HG03103 (cell line): ENCODE data around the gene RNF112.
"Not testable (repeated sequence)": the region's sequence is repeated elsewhere in the genome, so short reads cannot be mapped to it uniquely, and the experiment has no call there.

Experiments
- ATAC-seq: cut with Tn5 transposase; IDR thresholded peaks from one replicate; pipeline ENCODE4 v1.9.1; 2021; ENCODE audit warnings: low read depth; ENCODE audit not compliant: unreplicated experiment

Gene RNF112

GRCh38 chr17:19445105-19445504 is 34.1 kb downstream of the RNF112 start:
- no peak for ATAC-seq

GRCh38 chr17:19446577-19446976 is 35.5 kb downstream of the RNF112 start:
- not testable (repeated sequence) for ATAC-seq

- ATAC-seq: no peak
Measured at GRCh38 chr17:19447085-19447583, 36.1 kb downstream of the RNF112 start.

GRCh38 chr17:19448341-19449268 is 37.6 kb downstream of the RNF112 start:
- no peak for ATAC-seq

- ATAC-seq: no peak
Measured at GRCh38 chr17:19449656-19450055, 38.6 kb downstream of the RNF112 start.

GRCh38 chr17:19453296-19453695 is 42.3 kb downstream of the RNF112 start:
- ATAC-seq: no peak

- no peak for ATAC-seq
Measured at GRCh38 chr17:19454074-19454473, 43.0 kb downstream of the RNF112 start.

- no peak for ATAC-seq
Measured at GRCh38 chr17:19456016-19456927, 45.2 kb downstream of the RNF112 start.

GRCh38 chr17:19457046-19457445 is 46.0 kb downstream of the RNF112 start:
- no peak for ATAC-seq

- no peak for ATAC-seq
Measured at GRCh38 chr17:19457830-19458271, 46.8 kb downstream of the RNF112 start.

GRCh38 chr17:19458481-19458880 is 47.4 kb downstream of the RNF112 start:
- ATAC-seq: not testable (repeated sequence)

- not testable (repeated sequence) for ATAC-seq
Measured at GRCh38 chr17:19459018-19459655, 48.1 kb downstream of the RNF112 start.

- ATAC-seq: no peak
Measured at GRCh38 chr17:19460700-19461099, 49.7 kb downstream of the RNF112 start.

GRCh38 chr17:19461116-19461515 is 50.1 kb downstream of the RNF112 start:
- ATAC-seq: no peak

GRCh38 chr17:19461681-19462080 is 50.6 kb downstream of the RNF112 start:
- ATAC-seq: no peak

GRCh38 chr17:19462456-19463035 is 51.5 kb downstream of the RNF112 start:
- ATAC-seq: not testable (repeated sequence)

GRCh38 chr17:19464031-19465026 is 53.3 kb downstream of the RNF112 start:
- ATAC-seq: no peak
